Hepatocyte (in vitro differentiated cells): ENCODE results near the gene C5orf15. TPM values are rescaled to one million over a fixed set of nuclear protein-coding genes. Genes with fewer than 3 reads are reported as not detected.

Experiments used
- DNase-seq: peaks from one replicate; pipeline ENCODE4 v3.0.0-alpha.2; 2016; ENCODE audit warnings: low spot score
- H2AFZ ChIP-seq: fragments of 200-600 bp; sonication (generic); 2 replicates; pipeline ENCODE4 v1.6.0; 2016; ENCODE audit warnings: antibody characterized with exemption, mild to moderate bottlenecking
- H3K27ac ChIP-seq: fragments of 200-600 bp; sonication (generic); 2 replicates; pipeline ENCODE4 v1.5.1; 2016; ENCODE audit warnings: mild to moderate bottlenecking
- H3K27me3 ChIP-seq: fragments of 200-600 bp; sonication (generic); 2 replicates; pipeline ENCODE4 v1.6.1; 2016
- H3K36me3 ChIP-seq: fragments of 200-600 bp; sonication (generic); replicated peaks from 2 replicates; pipeline ENCODE4 v1.5.1; 2016; ENCODE audit warnings: low read depth; ENCODE audit not compliant: insufficient read depth
- H3K4me1 ChIP-seq: fragments of 200-600 bp; sonication (generic); 2 replicates; pipeline ENCODE4 v1.5.1; 2016; ENCODE audit warnings: mild to moderate bottlenecking, moderate library complexity; ENCODE audit not compliant: insufficient read depth
- H3K4me2 ChIP-seq: fragments of 200-600 bp; sonication (generic); 2 replicates; pipeline ENCODE4 v1.6.0; 2016
- H3K4me3 ChIP-seq: fragments of 200-600 bp; sonication (generic); 2 replicates; pipeline ENCODE4 v1.5.1; 2016; ENCODE audit warnings: mild to moderate bottlenecking
- H3K79me2 ChIP-seq: fragments of 200-600 bp; sonication (generic); 2 replicates; pipeline ENCODE4 v1.6.0; 2017; ENCODE audit warnings: mild to moderate bottlenecking
- H3K9me2 ChIP-seq: fragments of 200-600 bp; sonication (generic); replicated peaks from 2 replicates; pipeline ENCODE4 v1.6.0; 2017; ENCODE audit warnings: mild to moderate bottlenecking; ENCODE audit not compliant: insufficient read depth
- H3K9me3 ChIP-seq: fragments of 200-600 bp; sonication (generic); 2 replicates; pipeline ENCODE4 v1.5.1; 2016; ENCODE audit warnings: low read depth, mild to moderate bottlenecking
- H4K20me1 ChIP-seq: fragments of 200-600 bp; sonication (generic); 2 replicates; pipeline ENCODE4 v1.6.0; 2016; ENCODE audit warnings: mild to moderate bottlenecking; ENCODE audit not compliant: insufficient read depth, poor library complexity, severe bottlenecking
- CTCF ChIP-seq: fragments of 200-600 bp; sonication (generic); IDR thresholded peaks from 2 replicates; pipeline ENCODE4 v1.5.1; 2016; ENCODE audit warnings: antibody characterized with exemption, mild to moderate bottlenecking; ENCODE audit not compliant: poor library complexity
- EZH2 ChIP-seq: fragments of 200-600 bp; sonication (generic); IDR thresholded peaks from 2 replicates; pipeline ENCODE4 v1.6.1; 2016; ENCODE audit warnings: antibody characterized with exemption, mild to moderate bottlenecking, borderline replicate concordance
- EZH2phosphoT487 ChIP-seq: fragments of 200-600 bp; sonication (generic); IDR thresholded peaks from one replicate; pipeline ENCODE4 v1.6.1; 2018; ENCODE audit warnings: antibody characterized with exemption, mild to moderate bottlenecking, low read depth, moderate library complexity; ENCODE audit not compliant: unreplicated experiment, severe bottlenecking
- WGBS: methylation state at CpG from one replicate; pipeline ENCODE4 v1.1.6; 2016; ENCODE audit warnings: low lambda C conversion rate; ENCODE audit errors: missing lambda C conversion rate; 5-methylcytosine and 5-hydroxymethylcytosine counted together
- polyA plus RNA-seq: library from polyadenylated mRNA; unstranded; fragments of >200 nt; fragmentation: Nextera tagmentation; extraction: Ambion mirVana; gene quantifications from 2 replicates; pipeline ENCODE4 v1.2.1, GENCODE V29; 2016
- total RNA-seq: library from RNA; depleted of rRNA; stranded (reverse); fragments of >200 nt; gene quantifications from 2 replicates; pipeline ENCODE4 v1.2.3, GENCODE V29; 2014

Gene C5orf15
- total and polyA plus RNA-seq, 2 experiments from 2014 or later, result 76.6 to 124 TPM

- H3K9me2 ChIP-seq, result no peaks in the 10 kb centered on the region
- TF ChIP-seq EZH2 (no peak), CTCF (no peak), EZH2phosphoT487 (no peak)
- 70% methylated on average over 2 of the region's 2 CpGs for WGBS
Measured at GRCh38 chr5:133970325-133970909, 2.0 kb upstream of the C5orf15 start.

GRCh38 chr5:133969654-133970324 lies 1.4 kb upstream of the C5orf15 start:
- H3K27me3 ChIP-seq, result no peaks in the 10 kb centered on the region
- peak; percentile 60 for DNase-seq
- H3K9me2 ChIP-seq, result no peaks in the 10 kb centered on the region
- H2AFZ ChIP-seq, result peak overlapping the region; percentile 8
- H4K20me1 ChIP-seq, result no peaks in the 10 kb centered on the region
- peaks cover 22% of the 10 kb centered on the region for H3K4me1 ChIP-seq
- 59% methylated on average over 7 of the region's 7 CpGs for WGBS
- no peaks in the 10 kb centered on the region for H3K36me3 ChIP-seq
- no peak overlapping the region for H3K4me3 ChIP-seq
- H3K27ac ChIP-seq, result peak overlapping the region; percentile 95
- H3K9me3 ChIP-seq, result no peaks in the 10 kb centered on the region
- TF ChIP-seq CTCF (no peak), EZH2phosphoT487 (no peak), EZH2 (no peak)
- peaks cover 35% of the 10 kb centered on the region for H3K79me2 ChIP-seq
- H3K4me2 ChIP-seq, result peak overlapping the region; percentile 83

More at GRCh38 chr5:133970325-133970909, 2.0 kb upstream of the C5orf15 start:
- H3K4me2 ChIP-seq, result peak overlapping the region; percentile 41
- no peaks in the 10 kb centered on the region for H3K36me3 ChIP-seq
- no peaks in the 10 kb centered on the region for H4K20me1 ChIP-seq
- DNase-seq, result no peak
- H3K27me3 ChIP-seq, result no peaks in the 10 kb centered on the region
- no peak overlapping the region for H2AFZ ChIP-seq
- no peak overlapping the region for H3K4me3 ChIP-seq
- peak overlapping the region; percentile 95 for H3K27ac ChIP-seq
- H3K4me1 ChIP-seq, result peaks cover 22% of the 10 kb centered on the region
- no peaks in the 10 kb centered on the region for H3K9me3 ChIP-seq
- peaks cover 28% of the 10 kb centered on the region for H3K79me2 ChIP-seq

- WGBS, result 10% methylated on average over 12 of the region's 12 CpGs
- no peak for TF ChIP-seq CTCF
- TF ChIP-seq EZH2, result no peak
- no peak for TF ChIP-seq EZH2phosphoT487
- DNase-seq, result peak; percentile 51
- Histone ChIP-seq H3K36me3 (no peaks in the 10 kb centered on the region), H3K27me3 (no peaks in the 10 kb centered on the region), H3K4me3 (peak overlapping the region; percentile 76), H4K20me1 (peaks cover 4% of the 10 kb centered on the region), H3K27ac (peak overlapping the region; percentile 95), H3K4me1 (peaks cover 22% of the 10 kb centered on the region), H3K79me2 (peaks cover 55% of the 10 kb centered on the region), H3K4me2 (peak overlapping the region; percentile 83), H2AFZ (peak overlapping the region; percentile 71), H3K9me2 (no peaks in the 10 kb centered on the region), H3K9me3 (no peaks in the 10 kb centered on the region)
Measured at GRCh38 chr5:133967698-133968203, 674 bp downstream of the C5orf15 start.
